Measurements from ENCODE around the gene USP15.
A peak's percentile ranks its signal among the peaks of the same experiment; 100 is the strongest.

The USP15 gene

GRCh38 chr12:62319058-62319457 lies 58.9 kb downstream of the USP15 start:
- Histone ChIP-seq H3K27ac (replicated peaks) (peak overlapping the region; percentile 60), H3K27me3 (ENCODE audit: insufficient read depth, poor library complexity, severe bottlenecking) (no peaks in the 10 kb centered on the region), H3K4me3 (replicated peaks; ENCODE audit: insufficient read depth, low read length) (no peak overlapping the region)
- peak; percentile 38 to 80 for DNase-seq (ENCODE audit: low read depth in 1 of 2, low spot score in 1 of 2)
- 0 out of 2 replicates have a peak, but pooled peaks have one; percentile 23 for TF ChIP-seq POLR2AphosphoS5 (IDR thresholded peaks at IDR 0.05; ENCODE audit: low read depth)
- TF ChIP-seq CTCF (IDR thresholded peaks at IDR 0.05; ENCODE audit: insufficient read depth, low read length) = no peak
- TF ChIP-seq GABPA (IDR thresholded peaks at IDR 0.05; ENCODE audit: low read depth) = no peak
- TF ChIP-seq SPI1 (IDR thresholded peaks at IDR 0.05; ENCODE audit: borderline replicate concordance, low read depth) = peak; percentile 94

GRCh38 chr12:62320054-62320453 lies 59.9 kb downstream of the USP15 start:
- no peaks in the 10 kb centered on the region for H3K27me3 ChIP-seq (ENCODE audit: insufficient read depth, poor library complexity, severe bottlenecking)
- no peak overlapping the region for H3K4me3 ChIP-seq (replicated peaks; ENCODE audit: insufficient read depth, low read length)
- no peak overlapping the region for H3K27ac ChIP-seq (replicated peaks)
- DNase-seq (ENCODE audit: low read depth in 1 of 2, low spot score in 1 of 2) = no peak
- TF ChIP-seq POLR2AphosphoS5 (IDR thresholded peaks at IDR 0.05; ENCODE audit: low read depth) = no peak
- no peak for TF ChIP-seq CTCF (IDR thresholded peaks at IDR 0.05; ENCODE audit: insufficient read depth, low read length)
- no peak for TF ChIP-seq GABPA (IDR thresholded peaks at IDR 0.05; ENCODE audit: low read depth)
- no peak for TF ChIP-seq REST (IDR thresholded peaks at IDR 0.05; ENCODE audit: insufficient replicate concordance, low read depth)
- TF ChIP-seq SPI1 (IDR thresholded peaks at IDR 0.05; ENCODE audit: borderline replicate concordance, low read depth) = no peak

DNA sequence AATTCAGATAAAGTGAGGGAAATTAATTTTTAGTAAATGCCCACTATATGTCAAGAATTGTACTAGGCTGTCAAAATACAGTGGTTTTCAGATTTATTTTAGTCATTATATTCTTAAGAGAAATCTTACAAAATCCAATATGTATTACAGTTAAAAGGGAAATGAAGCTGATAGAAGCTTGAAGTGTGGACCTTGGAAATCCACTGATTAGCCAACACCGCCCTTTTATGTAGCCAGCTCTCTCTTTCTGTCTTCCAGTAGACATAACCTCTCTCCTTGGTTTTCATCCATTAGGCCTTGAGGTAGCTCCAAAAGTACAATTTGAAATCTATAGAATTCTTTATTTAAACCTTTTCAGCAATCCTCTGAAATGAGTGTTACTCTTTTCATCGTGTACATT lies 63.2 kb downstream of the USP15 start:
- H3K27me3 ChIP-seq (ENCODE audit: insufficient read depth, poor library complexity, severe bottlenecking) = no peaks in the 10 kb centered on the region
- no peak overlapping the region for H3K27ac ChIP-seq (replicated peaks)
- no peak for TF ChIP-seq SPI1 (IDR thresholded peaks at IDR 0.05; ENCODE audit: borderline replicate concordance, low read depth)
- TF ChIP-seq GABPA (IDR thresholded peaks at IDR 0.05; ENCODE audit: low read depth) = no peak
- TF ChIP-seq CTCF (IDR thresholded peaks at IDR 0.05; ENCODE audit: insufficient read depth, low read length) = no peak
- DNase-seq (ENCODE audit: low read depth in 1 of 2, low spot score in 1 of 2) = no peak
- H3K4me3 ChIP-seq (replicated peaks; ENCODE audit: insufficient read depth, low read length) = no peak overlapping the region

GRCh38 chr12:62328296-62328921 lies 68.2 kb downstream of the USP15 start:
- H3K27ac ChIP-seq (replicated peaks) = no peak overlapping the region; the same call in 1 of the 2 replicates
- DNase-seq (ENCODE audit: low read depth in 1 of 2, low spot score in 1 of 2) = no peak
- TF ChIP-seq REST (IDR thresholded peaks at IDR 0.05; ENCODE audit: insufficient replicate concordance, low read depth) = no peak
- TF ChIP-seq SPI1 (IDR thresholded peaks at IDR 0.05; ENCODE audit: borderline replicate concordance, low read depth) = no peak; the same call in 1 of the 2 replicates
- TF ChIP-seq CTCF (IDR thresholded peaks at IDR 0.05; ENCODE audit: insufficient read depth, low read length) = no peak
- TF ChIP-seq POLR2AphosphoS5 (IDR thresholded peaks at IDR 0.05; ENCODE audit: low read depth) = no peak
- no peak for TF ChIP-seq GABPA (IDR thresholded peaks at IDR 0.05; ENCODE audit: low read depth)
- H3K4me3 ChIP-seq (replicated peaks; ENCODE audit: insufficient read depth, low read length) = no peak overlapping the region
- H3K27me3 ChIP-seq (ENCODE audit: insufficient read depth, poor library complexity, severe bottlenecking) = no peaks in the 10 kb centered on the region

All from HL-60 (cell line).